GM12864 (cell line): ENCODE results near the gene KIF6.

Experiments
- DNase-seq: peaks from one replicate; pipeline ENCODE4 v3.0.0-alpha.2; 2011; ENCODE audit warnings: low read depth
- H3K4me3 ChIP-seq: 2 replicates; pipeline ENCODE4 v1.5.1; 2011; ENCODE audit warnings: mild to moderate bottlenecking, low read depth, low read length, control low read depth
- TF ChIP-seq, protein P1 (sequence below): IDR thresholded peaks from 2 replicates; pipeline ENCODE4 v1.5.1; 2011; ENCODE audit warnings: low read depth, mild to moderate bottlenecking, moderate library complexity, low read length, control low read depth, inconsistent platforms; ENCODE audit errors: missing control alignments

KIF6 gene

DNA sequence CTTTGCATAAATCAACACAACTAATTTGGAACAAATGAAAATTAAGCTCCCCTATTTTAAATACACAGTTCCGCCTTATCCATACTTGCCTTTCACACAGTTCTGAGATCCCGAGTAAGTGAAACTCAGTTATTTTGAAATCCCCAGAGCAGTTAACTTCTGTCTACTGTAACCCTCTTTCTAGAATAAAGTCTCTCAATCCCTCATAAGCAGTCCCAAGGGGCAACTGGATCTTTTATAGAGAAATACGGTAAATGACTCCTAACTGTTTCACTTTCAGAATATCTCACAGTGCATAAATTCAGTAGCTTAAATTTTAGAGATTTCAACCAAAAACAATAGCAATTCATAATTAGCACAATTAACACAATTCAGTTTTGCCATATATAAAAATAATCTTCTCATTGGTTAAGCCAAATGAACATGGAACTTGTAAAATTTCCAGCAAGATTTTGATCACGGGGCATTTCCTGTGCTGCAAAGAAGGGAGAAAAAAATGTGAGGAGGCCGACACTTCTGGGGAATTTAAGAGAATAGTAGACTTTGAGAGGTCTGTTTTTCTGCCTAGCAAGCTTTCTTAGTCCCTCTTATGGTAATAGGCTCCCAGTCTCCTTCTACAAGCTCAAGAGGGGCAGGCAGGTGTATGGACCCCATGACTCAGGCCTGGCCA is 78.3 kb downstream of the KIF6 start:
- DNase-seq: no peak
- TF ChIP-seq, protein P1, sequence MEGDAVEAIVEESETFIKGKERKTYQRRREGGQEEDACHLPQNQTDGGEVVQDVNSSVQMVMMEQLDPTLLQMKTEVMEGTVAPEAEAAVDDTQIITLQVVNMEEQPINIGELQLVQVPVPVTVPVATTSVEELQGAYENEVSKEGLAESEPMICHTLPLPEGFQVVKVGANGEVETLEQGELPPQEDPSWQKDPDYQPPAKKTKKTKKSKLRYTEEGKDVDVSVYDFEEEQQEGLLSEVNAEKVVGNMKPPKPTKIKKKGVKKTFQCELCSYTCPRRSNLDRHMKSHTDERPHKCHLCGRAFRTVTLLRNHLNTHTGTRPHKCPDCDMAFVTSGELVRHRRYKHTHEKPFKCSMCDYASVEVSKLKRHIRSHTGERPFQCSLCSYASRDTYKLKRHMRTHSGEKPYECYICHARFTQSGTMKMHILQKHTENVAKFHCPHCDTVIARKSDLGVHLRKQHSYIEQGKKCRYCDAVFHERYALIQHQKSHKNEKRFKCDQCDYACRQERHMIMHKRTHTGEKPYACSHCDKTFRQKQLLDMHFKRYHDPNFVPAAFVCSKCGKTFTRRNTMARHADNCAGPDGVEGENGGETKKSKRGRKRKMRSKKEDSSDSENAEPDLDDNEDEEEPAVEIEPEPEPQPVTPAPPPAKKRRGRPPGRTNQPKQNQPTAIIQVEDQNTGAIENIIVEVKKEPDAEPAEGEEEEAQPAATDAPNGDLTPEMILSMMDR: no peak
- no peak overlapping the region for H3K4me3 ChIP-seq

DNA sequence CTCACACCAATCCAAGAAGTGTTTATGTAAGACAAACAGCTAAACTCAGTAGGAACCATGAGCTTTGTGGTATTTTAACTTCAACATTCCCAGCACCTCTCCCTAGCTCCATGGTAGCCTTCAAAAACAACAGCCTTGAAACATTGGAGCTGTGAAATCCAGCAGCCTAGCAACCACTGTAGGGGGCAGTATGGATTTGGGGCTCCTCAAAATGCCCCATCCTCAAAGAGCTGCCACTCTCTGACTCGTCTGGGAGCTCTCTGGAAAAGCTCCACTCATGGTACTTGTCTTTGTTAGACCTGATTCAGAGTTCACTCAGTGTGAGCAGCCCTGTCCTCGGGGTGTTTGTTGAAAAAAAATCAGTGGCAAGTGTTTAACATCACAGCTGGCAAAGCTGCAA is 82.9 kb downstream of the KIF6 start:
- no peak overlapping the region for H3K4me3 ChIP-seq
- no peak for DNase-seq
- TF ChIP-seq, protein P1: no peak

DNA sequence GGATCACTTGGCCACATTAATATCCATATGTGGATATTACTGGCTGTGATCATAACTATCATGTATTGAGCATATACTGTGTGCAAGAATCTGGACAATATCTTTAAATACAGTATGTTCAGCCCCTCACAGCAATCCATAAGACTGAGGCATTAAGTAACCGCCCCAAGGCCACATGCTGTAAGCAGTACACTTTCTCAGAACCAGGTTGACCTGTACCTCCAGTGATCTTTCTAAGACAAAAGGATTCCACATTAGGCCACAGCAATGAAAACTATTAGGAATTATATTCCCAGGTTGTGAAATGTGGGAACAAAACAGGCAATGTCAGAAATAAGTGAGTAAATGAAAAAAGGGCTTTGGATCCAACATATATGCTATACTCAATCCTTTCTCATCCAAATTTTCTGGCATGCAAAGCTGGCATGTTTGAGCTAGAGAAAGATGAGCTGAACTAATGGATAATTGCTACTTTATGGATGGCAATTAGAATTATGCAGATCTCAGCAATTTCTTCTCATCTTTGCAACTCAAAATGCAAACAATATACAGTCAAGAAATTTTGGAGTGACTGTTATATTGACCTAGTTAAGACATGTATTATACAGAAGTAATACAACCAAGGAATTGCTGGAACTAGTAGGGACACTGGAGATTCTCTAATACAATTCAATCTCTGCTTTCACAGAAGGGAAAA is 86.9 kb downstream of the KIF6 start:
- TF ChIP-seq, protein P1: no peak
- H3K4me3 ChIP-seq: no peak overlapping the region
- no peak for DNase-seq

DNA sequence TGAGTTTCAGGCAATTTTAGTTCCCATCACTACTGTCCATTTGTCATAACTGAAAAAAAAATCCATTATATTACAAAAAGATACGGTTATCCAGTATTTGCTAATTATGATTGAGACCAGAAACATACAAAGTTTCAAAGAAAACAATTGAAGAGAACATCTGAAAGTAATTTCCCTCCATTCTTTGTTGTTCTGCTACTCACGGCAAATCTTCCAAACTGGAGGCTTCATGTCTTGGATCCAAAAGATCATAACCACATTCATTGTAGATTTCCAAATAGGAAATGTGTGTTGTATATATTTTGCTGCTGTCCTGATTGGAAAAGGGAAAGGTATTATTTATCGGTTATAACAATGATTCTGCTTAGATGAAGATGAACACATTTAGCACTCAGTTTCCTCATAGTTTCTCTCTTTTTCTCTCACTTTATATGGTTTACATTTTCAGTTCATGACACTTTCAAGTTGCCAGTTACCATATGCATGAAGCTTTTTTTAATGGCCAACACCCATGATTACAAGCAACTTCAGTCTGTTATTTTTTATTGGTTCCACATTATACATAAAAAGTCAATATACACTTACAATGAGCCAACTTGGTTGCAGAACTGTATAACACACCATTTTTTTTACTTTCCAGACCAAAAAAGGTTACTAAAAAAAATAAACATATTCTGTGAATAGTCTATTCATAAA is 90.4 kb downstream of the KIF6 start:
- H3K4me3 ChIP-seq: no peak overlapping the region
- TF ChIP-seq, protein P1: no peak
- DNase-seq: no peak

DNA sequence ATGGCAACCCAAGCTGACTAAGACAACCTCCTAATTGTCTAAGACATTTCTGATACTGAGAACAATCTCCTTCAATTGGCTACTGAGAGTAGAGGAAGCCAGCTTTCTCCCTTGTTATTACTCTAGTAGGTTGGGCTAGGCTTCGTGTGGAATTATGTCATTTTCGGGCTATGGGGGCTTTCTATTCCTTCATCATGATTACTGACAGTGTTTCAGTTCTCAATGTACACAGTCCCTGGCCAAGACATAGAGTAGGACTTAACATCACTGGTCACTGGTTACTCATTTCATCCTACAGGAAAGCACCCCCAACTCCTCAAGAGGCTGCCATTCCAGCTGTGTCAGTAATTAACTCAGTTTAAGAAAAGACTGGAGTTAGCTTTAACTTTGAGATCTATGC is 100.0 kb downstream of the KIF6 start:
- TF ChIP-seq, protein P1: no peak
- no peak for DNase-seq
- H3K4me3 ChIP-seq: no peak overlapping the region

DNA sequence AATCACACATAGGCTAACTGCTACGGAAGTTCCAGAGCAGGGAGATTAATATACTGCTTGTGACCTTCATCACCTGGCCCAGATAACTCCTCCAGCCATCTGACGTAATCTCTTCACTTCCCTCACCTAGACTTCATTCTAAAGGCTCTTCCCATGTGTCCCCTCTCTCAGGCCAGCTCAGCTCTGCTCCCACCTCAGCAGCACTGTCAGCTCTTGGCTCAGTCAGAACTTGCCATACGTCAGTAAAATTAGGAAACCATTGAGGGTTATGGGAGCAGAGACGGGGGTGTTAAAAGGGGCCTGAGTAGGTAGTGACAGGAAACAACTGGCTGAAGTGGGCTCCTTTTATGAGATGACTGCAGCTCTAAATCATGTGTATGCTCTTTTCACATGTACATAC is 101.5 kb downstream of the KIF6 start:
- H3K4me3 ChIP-seq: no peak overlapping the region
- DNase-seq: no peak
- TF ChIP-seq, protein P1: no peak
